Ramos (cell line): ENCODE measurements around the gene DLG1.

Source experiments
- in situ Hi-C: fragments of 300-500 bp; cut with MboI; formaldehyde crosslinking; loops from one replicate; pipeline ENCODE4 v1.14.3; 2022; ENCODE audit warnings: low sequenced_read_pairs; ENCODE audit not compliant: unreplicated experiment

The DLG1 gene

DNA sequence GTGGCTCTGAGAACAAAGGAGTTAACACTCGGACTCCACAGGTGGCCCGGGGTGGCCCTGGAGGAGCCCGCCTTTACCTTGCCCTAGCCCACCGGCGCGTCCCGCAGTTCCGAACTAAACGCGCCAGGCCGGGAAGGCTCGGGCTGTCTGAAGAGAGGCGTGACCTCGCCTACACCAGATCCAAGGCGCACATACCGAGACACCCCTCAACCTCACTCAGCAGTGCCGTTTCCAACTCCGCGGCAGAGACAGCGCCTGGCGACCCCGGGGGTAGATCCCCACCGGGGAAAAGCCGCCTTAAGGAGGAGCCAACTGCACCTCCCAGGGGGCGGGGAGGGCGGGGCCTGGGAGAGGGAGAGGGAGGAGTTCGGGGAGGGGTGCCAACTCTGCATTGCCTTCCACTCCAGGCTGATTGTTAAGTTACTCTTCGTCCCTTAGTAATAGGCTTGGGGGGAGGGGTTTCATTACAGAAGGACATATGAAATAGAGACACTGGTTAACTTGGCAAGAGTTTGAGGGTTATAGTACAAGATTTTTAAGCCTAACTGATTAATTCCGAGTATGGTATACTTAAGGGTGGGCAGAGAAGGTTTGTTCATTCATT lies at the start of gene DLG1:
TSS of gene DLG1 (minus strand) at position 272 of the 604 bp plus-strand sequence. CDS start 1,408 bp downstream, outside the sequence.
- in situ Hi-C loops, result no loop called here

GRCh38 chr3:197348014-197348413 lies 49.6 kb upstream of the DLG1 start:
- in situ Hi-C loops, result no loop called here

DNA sequence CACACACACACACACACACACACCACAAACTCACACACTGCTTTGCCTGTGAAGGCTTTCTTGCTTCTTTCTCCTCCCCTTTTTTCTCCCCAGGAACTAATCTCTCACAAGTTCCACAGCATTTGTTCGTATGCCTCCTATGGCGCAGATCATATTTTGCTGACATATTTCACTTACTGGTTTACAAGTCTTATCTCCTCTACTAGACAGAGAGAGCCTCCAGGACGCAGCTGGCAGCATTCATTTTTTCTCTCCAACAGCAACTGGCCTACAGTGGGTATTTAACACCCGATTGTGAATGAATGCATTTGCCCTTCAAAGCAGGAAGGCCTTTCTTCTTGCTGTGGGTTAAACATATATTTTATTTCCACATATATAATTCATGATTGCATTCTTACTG lies 47.0 kb upstream of the DLG1 start:
- in situ Hi-C loops, result no loop called here

DNA sequence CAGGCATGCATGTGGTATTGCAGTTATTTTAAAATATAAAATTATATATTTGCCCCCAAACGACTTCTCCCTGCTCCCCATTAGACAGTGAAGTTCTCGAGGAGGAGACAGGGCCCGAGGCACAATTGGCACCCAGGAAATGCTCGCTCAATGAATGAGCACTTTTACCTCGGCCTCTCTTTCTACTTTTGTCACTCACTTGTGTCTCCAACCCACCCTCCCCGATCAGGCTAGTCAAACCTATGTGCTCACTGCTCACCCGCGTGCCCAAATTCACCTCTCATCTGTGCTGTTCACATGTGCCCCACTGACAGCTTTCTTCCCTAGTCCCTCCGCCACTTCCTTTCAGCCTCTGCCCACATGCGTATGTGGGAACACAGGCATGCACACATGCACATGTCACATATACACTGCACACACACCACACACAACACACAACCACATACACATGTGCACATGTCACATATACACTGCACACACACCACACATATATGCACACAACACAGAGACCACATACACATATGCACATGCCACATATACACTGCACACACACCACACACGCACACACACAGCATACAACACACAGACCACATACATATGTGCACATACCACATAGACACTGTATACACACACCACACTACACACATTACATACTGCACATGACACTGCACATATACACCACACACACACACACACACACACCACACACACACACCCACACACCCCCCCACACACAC lies 46.3 kb upstream of the DLG1 start:
- in situ Hi-C loops, result no loop called here

DNA sequence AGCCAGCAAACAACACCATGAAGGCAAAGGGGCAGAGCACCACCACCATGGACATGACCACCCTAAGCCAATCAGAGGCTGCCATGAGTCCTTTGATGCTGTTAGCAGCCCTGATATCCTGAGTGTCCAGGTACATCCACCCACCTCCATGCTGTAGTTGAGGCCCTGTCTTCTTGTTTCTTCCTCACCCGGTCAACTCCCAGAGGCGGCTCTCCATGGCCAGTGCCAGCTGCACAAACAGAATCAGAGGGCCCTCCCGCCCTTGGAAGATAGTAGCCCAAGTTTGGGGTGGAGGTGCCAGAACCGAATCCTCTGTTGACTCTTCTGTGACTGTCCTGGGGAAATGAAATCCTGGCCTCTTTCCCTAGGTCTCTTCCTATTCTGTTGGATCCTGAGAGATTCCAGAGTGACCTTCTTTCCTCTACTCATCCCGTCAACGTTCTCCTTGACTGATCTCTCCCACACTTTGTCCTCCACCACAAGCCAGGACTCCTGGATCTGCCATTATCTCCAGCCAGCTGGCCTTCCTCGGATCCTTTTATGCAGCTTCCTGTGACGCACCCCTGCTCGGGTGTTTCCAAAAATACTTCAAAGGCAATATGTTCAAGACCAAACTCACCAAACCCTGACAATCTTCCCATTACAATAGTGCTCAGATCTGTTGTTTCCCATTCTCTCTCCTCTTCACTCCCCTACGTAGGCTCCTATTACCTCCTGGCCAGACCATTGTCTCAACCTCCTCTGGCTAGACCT lies 45.4 kb upstream of the DLG1 start:
- in situ Hi-C loops, result no loop called here

DNA sequence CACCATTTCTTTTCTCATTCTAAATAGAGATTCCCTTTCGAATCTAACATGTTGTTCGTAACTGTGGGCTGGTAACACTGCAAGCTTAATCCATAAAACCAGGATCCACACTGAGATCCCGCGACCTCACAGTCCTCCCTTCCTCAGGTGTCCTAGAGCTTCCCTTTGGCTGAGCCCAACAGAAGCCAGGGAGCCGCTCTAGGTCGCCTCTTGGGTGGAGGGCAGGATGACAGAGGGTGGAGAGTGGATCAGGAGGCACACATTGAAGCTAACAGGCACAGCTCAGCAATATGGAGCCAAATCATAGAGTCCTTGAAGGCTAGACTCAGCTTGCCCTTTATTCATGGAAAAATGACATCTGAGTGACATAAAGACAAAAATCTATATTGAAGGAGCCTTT lies 44.7 kb upstream of the DLG1 start:
- in situ Hi-C loops, result no loop called here

GRCh38 chr3:197340521-197340871 lies 42.1 kb upstream of the DLG1 start:
- in situ Hi-C loops, result no loop called here

DNA sequence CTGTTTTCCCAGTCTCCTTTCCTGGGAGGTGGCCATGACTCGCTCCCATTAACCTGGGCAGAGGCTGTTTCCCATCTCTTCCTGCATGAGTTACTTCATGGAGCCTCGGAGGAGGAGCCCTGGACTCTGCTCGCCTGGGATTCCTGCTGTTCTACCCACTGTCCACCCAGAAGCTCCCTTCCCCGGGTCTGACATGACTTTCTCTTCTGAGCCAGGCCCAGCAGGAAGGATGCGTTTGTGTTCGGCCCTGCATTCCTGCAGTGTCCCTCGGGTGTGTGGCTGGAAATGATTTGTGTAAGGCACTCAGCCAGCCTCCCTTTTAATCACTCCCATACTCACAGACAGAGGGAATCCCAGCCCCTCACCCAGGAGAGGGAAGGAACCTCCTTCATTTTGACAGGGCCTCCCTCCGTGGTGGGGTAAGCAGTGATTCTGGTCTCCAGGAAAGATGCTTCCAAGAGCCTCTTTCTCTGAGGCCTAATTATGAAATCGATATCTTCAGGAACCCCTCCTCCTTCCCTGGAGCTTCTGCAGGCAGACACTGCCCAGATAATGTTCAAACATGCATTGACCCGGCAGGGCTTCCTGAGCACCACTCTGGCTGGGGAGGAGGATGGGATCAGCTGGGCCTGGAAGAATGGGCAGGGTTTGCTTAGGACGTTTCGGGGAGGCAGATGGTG lies 41.6 kb upstream of the DLG1 start:
- in situ Hi-C loops, result no loop called here

GRCh38 chr3:197338586-197338985 lies 40.2 kb upstream of the DLG1 start:
- in situ Hi-C loops, result no loop called here

DNA sequence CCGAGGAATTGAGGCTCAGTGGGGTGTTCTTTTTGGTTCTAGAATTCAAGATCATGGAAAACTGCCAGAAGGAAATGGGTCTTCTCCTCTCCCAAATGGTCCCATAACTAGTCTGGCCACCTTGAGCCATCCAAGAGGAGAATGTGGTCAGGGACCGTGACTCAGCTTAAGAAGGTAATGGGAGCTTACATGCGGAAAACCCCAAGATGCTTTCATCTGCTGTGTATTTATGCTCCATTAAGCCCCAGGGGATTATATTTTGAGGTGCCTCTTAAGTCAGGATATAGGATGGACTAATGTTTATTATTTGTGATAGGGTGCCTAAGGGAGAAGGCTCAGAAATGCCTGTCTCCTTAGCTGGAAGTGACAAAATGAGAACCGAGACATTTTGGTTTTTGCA lies 39.2 kb upstream of the DLG1 start:
- in situ Hi-C loops, result no loop called here

DNA sequence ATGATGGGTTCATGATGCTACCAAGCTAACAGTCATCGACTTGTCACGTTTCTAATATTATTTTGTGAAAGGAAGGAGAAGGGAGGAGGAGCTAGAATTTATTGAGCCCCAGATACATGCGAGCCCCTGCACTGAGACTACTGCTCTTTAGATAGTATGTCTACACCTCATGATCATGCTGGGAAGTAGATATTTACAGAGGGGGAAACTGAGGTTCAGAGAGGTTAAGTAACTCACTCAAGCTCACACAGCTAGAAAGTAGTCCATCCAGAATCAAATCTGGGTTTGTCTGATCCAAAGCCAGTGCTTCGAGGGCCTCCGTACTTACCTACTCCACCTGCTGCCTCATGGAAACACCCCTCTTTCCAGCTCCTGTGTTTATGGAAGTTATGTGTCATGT lies 38.8 kb upstream of the DLG1 start:
- in situ Hi-C loops, result no loop called here

GRCh38 chr3:197336348-197336747 lies 37.9 kb upstream of the DLG1 start:
- in situ Hi-C loops, result no loop called here

DNA sequence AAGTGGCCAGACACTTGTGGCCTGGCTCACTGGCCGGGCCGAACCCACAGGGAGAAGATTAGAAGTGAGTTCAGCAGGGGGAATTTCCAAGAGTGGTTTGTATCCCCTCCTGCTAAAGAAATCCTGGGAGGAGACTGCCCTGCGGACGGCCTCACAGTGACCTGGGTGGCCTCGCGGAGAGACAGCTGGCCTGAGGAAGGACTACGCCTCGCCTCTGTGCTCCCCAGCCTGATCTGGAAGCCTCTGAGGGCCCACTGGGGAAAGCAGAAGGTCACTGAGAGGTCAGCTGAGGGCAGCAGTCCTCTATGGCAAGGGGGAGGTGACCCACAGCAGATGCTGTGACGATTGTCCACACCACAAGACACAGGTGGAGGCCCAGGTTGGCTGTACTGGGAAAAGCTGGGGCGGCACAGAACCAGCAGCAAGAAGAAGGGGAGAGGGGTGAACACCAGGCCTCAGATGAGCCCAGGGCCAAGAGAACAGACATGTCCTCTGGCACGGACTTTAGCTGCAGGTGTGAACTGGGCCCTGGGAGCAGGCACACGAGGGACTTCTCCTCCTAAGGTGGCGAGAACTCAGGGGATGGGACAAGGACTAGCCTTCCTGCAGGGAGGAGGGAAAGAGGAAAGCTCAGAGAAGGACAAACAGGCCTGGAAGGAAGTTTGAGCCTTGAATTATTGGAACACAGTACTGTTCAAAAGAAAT lies 37.2 kb upstream of the DLG1 start:
- in situ Hi-C loops, result no loop called here

DNA sequence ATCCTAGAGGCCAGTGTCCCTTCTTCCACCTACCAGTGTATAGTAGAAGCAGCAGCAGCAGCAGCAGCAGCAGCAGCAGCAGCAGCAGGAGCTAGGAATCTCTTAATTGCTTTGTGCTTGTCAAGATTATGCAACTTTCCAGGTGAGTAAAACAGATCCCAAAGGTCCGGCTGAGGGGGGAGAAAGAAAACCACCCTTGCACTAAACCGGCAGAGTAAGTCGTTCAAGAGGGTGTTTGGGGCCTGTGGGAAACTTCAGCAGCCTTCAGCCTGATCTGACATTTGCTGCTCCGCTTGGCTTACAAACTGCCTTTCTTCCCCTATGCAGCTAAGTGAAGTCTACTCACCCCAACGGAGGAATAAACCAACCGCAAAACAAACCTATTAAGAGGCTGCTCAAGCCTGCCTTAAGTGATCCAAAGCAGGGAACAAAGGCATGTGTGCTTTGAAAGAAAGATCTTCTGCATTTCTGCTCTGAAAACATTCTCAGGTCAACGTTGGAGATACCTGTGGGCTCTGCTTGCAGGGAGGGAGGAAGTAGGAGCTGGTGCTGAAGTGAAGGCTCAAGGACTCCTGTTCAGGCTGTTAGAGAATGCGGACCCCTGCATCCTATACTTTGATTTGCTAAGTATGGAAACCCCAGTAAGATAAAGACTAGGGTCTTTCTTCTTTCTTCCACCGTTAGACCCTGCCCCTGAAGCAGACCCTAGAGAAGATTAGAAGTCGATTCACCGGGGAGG lies 35.7 kb upstream of the DLG1 start:
- in situ Hi-C loops, result no loop called here

- in situ Hi-C loops, result no loop called here
These were observed 32.7 kb upstream of the DLG1 start for GRCh38 chr3:197331131-197331530.

- in situ Hi-C loops, result no loop called here
These were observed 31.0 kb upstream of the DLG1 start for GRCh38 chr3:197329382-197329781.

DNA sequence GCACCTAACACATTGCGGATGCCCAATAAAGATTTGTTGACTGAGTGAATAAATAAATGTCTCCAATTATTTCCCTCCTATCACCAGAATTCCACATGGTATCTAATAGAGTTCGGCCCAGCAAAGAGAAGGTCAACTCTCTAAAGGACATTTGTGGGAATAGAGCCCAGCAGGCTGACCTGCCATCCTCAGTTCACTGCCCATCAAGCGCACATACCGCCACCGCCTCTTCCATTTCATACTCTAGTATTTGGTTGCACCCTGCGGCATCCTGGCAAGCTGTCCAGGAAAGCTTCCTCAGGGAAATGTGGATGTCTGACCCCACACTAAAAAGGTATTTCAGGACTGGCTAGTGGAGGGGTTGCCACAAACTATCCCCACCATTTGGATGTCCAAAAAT lies 29.8 kb upstream of the DLG1 start:
- in situ Hi-C loops, result no loop called here

DNA sequence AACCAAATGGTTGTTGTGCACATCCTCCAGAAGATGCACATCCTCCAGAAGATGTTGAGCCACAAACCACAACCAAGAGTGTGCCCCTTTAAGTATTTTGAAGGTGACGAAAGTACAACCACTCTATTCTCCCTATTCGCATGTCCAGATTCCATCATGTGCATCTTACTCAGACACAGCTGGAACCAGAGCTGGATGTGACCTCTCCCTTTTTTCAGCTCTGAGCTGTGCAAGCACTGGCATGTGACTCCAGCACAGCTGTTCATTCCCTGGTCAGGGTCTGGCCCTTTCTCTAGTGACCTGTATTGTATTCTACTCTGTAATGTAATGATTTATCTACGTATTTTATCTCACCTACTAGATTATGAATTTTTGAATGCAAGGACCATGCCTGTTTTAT lies 29.3 kb upstream of the DLG1 start:
- in situ Hi-C loops, result no loop called here

DNA sequence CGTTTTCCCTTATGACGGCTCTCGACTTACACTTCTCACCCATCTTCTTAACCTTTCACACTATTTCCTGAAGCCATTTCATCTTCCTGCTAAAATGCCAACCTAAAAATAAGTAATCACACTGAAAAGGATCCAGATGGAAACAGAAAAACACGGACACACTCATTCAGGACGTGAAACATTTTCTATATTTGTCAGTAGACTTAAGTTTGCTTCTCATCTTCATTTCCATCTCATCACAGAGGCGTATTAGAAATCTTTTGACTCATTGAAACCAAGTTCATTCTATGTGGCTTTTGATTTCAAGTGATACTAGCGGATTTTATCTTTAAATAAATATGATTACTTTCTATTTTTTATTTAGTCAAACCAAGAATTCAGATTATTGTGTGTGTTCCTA lies 27.4 kb upstream of the DLG1 start:
- in situ Hi-C loops, result no loop called here

DNA sequence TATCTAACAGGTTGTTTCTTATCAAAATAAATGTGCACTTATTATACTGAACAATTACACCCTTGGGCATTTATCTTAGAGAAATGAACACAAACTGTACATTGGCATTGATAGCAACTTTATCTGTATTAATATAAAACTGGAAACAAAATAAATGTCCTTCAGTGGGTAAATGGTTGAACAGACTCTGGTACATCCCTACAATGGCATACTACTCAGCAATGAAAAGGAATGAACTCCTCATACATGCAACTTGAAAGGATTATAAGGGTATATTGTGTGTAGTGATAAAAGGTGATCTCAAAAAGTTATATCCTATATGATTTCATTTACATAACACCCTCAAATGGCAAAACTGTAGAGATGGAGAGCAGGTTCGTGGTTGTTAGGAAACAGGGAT lies 23.7 kb upstream of the DLG1 start:
- in situ Hi-C loops, result no loop called here
